ENCODE results near the gene FRG2.

DNA sequence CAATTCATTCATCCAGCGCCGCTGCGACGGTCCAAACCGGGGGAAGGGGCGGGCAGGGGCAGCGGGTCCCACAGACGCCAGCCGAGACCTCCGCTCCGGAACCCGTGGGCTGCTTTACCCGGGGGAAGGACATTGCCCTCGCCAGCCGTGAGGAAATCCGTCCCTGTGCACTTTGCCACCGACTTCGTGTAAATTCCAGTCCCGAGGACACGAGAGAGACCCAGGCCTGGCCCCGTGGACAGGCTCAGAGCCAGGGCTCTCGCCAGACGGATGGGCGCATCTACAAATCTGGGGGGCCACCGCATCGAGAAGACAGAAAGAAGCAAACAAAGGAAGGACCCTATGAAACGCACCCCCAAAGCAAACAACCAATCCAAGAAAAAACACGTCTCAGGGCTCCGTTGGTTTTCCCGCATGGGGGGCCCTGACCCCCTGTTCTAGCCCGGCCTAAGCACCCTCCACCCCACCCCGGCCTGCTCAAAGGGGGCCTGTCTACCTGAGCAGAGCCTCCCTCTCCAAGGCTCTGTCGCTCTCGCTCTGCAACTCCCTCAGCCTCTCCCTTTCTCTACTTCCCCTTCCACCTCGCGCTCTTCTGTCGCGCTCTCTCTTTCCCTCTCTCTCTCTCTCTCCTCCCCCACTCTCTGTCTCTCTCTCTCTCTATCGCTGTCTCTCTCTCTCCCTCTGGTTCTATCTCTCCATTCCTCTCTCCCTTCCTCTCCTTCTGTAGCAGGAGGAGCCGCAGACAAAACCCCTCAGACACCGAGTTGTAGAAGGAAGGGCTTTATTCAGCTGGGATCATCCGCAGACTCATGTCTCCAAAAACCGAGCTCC lies 11.3 kb downstream of the FRG2 start:
- TF ChIP-seq, protein P1, sequence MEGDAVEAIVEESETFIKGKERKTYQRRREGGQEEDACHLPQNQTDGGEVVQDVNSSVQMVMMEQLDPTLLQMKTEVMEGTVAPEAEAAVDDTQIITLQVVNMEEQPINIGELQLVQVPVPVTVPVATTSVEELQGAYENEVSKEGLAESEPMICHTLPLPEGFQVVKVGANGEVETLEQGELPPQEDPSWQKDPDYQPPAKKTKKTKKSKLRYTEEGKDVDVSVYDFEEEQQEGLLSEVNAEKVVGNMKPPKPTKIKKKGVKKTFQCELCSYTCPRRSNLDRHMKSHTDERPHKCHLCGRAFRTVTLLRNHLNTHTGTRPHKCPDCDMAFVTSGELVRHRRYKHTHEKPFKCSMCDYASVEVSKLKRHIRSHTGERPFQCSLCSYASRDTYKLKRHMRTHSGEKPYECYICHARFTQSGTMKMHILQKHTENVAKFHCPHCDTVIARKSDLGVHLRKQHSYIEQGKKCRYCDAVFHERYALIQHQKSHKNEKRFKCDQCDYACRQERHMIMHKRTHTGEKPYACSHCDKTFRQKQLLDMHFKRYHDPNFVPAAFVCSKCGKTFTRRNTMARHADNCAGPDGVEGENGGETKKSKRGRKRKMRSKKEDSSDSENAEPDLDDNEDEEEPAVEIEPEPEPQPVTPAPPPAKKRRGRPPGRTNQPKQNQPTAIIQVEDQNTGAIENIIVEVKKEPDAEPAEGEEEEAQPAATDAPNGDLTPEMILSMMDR (IDR thresholded peaks at IDR 0.05): no peak
- TF ChIP-seq POLR2A (IDR thresholded peaks at IDR 0.05): no peak

Data from Peyer's patch (tissue), 4 donors.